ENCODE data around the gene ITPR3. TPM values are rescaled to one million over a fixed set of nuclear protein-coding genes. Genes with fewer than 3 reads are reported as not detected.
A peak's percentile ranks its signal among the peaks of the same experiment; 100 is the strongest.

Gene ITPR3
- total and polyA plus RNA-seq, 2 of the 13 experiments (the other 11 are each of a cell fraction or from before 2014, with no cell fraction given) = 3.8 to 21.4 TPM

DNA sequence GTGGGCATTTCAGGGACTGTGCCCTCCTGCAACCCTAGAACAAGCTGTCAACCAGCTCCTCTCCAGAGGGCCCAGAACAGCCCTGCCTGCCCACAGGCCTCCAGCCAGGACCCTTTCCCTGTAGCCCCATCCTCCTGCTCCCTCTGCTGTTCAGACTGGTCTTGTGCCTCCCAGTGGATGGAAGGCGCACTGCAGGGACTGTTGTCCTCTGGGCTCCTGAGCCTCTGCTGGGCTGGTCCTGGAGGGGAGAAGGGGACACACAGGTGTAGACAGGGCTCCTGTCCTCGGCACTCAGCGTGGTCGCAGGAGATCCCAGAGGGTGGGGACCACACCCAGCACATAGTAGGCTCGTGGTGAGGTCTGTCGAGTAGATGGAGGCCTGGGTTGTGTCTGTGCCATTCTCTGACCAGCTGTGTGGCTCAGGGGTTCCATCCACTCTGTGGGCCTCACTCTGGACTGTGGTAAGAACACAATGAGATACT, 11.5 kb downstream of the ITPR3 start (continued):
- TF ChIP-seq, protein P1, sequence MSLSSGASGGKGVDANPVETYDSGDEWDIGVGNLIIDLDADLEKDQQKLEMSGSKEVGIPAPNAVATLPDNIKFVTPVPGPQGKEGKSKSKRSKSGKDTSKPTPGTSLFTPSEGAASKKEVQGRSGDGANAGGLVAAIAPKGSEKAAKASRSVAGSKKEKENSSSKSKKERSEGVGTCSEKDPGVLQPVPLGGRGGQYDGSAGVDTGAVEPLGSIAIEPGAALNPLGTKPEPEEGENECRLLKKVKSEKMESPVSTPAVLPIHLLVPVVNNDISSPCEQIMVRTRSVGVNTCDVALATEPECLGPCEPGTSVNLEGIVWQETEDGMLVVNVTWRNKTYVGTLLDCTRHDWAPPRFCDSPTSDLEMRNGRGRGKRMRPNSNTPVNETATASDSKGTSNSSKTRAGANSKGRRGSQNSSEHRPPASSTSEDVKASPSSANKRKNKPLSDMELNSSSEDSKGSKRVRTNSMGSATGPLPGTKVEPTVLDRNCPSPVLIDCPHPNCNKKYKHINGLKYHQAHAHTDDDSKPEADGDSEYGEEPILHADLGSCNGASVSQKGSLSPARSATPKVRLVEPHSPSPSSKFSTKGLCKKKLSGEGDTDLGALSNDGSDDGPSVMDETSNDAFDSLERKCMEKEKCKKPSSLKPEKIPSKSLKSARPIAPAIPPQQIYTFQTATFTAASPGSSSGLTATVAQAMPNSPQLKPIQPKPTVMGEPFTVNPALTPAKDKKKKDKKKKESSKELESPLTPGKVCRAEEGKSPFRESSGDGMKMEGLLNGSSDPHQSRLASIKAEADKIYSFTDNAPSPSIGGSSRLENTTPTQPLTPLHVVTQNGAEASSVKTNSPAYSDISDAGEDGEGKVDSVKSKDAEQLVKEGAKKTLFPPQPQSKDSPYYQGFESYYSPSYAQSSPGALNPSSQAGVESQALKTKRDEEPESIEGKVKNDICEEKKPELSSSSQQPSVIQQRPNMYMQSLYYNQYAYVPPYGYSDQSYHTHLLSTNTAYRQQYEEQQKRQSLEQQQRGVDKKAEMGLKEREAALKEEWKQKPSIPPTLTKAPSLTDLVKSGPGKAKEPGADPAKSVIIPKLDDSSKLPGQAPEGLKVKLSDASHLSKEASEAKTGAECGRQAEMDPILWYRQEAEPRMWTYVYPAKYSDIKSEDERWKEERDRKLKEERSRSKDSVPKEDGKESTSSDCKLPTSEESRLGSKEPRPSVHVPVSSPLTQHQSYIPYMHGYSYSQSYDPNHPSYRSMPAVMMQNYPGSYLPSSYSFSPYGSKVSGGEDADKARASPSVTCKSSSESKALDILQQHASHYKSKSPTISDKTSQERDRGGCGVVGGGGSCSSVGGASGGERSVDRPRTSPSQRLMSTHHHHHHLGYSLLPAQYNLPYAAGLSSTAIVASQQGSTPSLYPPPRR (CRISPR knock-in tag; IDR thresholded peaks at IDR 0.05; ENCODE audit: borderline replicate concordance) = no peak
- TF ChIP-seq MLLT10 (CRISPR knock-in tag; IDR thresholded peaks at IDR 0.05) (no peak), TCF7L2 (IDR thresholded peaks at IDR 0.05; ENCODE audit: low read depth, low read length) (no peak), SIN3B (IDR thresholded peaks at IDR 0.05; ENCODE audit: low read length) (peak; percentile 27; the same call in 1 of the 2 replicates), TGIF2 (CRISPR knock-in tag; IDR thresholded peaks at IDR 0.05) (peak; percentile 77; the same call in 1 of the 2 replicates), KMT2A (CRISPR knock-in tag; IDR thresholded peaks at IDR 0.05) (no peak), ZNF563 (CRISPR knock-in tag; IDR thresholded peaks at IDR 0.05) (0 out of 2 replicates have a peak, but pooled peaks have one; percentile 48), ZNF547 (CRISPR knock-in tag; IDR thresholded peaks at IDR 0.05) (0 out of 2 replicates have a peak, but pooled peaks have one; percentile 26), ZNF230 (CRISPR knock-in tag; IDR thresholded peaks at IDR 0.05) (no peak), KAT7 (CRISPR knock-in tag; IDR thresholded peaks at IDR 0.05; ENCODE audit: borderline replicate concordance) (no peak), RARA (CRISPR knock-in tag; IDR thresholded peaks at IDR 0.05) (no peak), ZNF331 (CRISPR knock-in tag; IDR thresholded peaks at IDR 0.05) (0 out of 2 replicates have a peak, but pooled peaks have one; percentile 26), MAZ (IDR thresholded peaks at IDR 0.05; ENCODE audit: borderline replicate concordance, low read depth, low read length) (0 out of 2 replicates have a peak, but pooled peaks have one; percentile 14), MAZ (CRISPR knock-in tag; IDR thresholded peaks at IDR 0.05; ENCODE audit: low read depth) (no peak)
- TF ChIP-seq, protein P2, sequence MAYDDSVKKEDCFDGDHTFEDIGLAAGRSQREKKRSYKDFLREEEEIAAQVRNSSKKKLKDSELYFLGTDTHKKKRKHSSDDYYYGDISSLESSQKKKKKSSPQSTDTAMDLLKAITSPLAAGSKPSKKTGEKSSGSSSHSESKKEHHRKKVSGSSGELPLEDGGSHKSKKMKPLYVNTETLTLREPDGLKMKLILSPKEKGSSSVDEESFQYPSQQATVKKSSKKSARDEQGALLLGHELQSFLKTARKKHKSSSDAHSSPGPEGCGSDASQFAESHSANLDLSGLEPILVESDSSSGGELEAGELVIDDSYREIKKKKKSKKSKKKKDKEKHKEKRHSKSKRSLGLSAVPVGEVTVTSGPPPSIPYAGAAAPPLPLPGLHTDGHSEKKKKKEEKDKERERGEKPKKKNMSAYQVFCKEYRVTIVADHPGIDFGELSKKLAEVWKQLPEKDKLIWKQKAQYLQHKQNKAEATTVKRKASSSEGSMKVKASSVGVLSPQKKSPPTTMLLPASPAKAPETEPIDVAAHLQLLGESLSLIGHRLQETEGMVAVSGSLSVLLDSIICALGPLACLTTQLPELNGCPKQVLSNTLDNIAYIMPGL (CRISPR knock-in tag; IDR thresholded peaks at IDR 0.05; ENCODE audit: borderline replicate concordance in 1 of 2, low read depth in 1 of 2) = peak; percentile 58 to 62; a peak in 2 of 4 replicates
- TF ChIP-seq, protein P3, sequence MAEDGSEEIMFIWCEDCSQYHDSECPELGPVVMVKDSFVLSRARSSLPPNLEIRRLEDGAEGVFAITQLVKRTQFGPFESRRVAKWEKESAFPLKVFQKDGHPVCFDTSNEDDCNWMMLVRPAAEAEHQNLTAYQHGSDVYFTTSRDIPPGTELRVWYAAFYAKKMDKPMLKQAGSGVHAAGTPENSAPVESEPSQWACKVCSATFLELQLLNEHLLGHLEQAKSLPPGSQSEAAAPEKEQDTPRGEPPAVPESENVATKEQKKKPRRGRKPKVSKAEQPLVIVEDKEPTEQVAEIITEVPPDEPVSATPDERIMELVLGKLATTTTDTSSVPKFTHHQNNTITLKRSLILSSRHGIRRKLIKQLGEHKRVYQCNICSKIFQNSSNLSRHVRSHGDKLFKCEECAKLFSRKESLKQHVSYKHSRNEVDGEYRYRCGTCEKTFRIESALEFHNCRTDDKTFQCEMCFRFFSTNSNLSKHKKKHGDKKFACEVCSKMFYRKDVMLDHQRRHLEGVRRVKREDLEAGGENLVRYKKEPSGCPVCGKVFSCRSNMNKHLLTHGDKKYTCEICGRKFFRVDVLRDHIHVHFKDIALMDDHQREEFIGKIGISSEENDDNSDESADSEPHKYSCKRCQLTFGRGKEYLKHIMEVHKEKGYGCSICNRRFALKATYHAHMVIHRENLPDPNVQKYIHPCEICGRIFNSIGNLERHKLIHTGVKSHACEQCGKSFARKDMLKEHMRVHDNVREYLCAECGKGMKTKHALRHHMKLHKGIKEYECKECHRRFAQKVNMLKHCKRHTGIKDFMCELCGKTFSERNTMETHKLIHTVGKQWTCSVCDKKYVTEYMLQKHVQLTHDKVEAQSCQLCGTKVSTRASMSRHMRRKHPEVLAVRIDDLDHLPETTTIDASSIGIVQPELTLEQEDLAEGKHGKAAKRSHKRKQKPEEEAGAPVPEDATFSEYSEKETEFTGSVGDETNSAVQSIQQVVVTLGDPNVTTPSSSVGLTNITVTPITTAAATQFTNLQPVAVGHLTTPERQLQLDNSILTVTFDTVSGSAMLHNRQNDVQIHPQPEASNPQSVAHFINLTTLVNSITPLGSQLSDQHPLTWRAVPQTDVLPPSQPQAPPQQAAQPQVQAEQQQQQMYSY (CRISPR knock-in tag; IDR thresholded peaks at IDR 0.05) = no peak

Data from HepG2 (cell line).